Suprapubic skin (tissue), 4 donors: ENCODE results near the gene NIPAL3. TPM values are rescaled to one million over a fixed set of nuclear protein-coding genes. Genes with fewer than 3 reads are reported as not detected.

Experiments used
- DNase-seq, 2 donors: peaks; one replicate each; pipeline ENCODE4 v3.0.0-alpha.2; 2019; ENCODE audit warnings: low spot score in 2 of 2
- H3K27ac ChIP-seq: fragments of 200-600 bp; sonication (generic); one replicate; pipeline ENCODE4 v1.5.1; 2019
- H3K27me3 ChIP-seq: fragments of 200-600 bp; sonication (generic); one replicate; pipeline ENCODE4 v1.5.1; 2019
- H3K36me3 ChIP-seq: fragments of 200-600 bp; sonication (generic); one replicate; pipeline ENCODE4 v1.5.1; 2019
- H3K4me1 ChIP-seq: fragments of 200-600 bp; sonication (generic); one replicate; pipeline ENCODE4 v1.5.1; 2019
- H3K4me3 ChIP-seq: fragments of 200-600 bp; sonication (generic); one replicate; pipeline ENCODE4 v1.5.1; 2019; ENCODE audit warnings: mild to moderate bottlenecking
- H3K9me3 ChIP-seq: fragments of 200-600 bp; sonication (generic); one replicate; pipeline ENCODE4 v1.5.1; 2019
- EP300 ChIP-seq: sonication (generic); formaldehyde crosslinking; IDR thresholded peaks from one replicate; pipeline ENCODE4 v1.6.1; 2017; ENCODE audit warnings: antibody characterized with exemption
- POLR2A ChIP-seq, 2 donors: fragments of 450-650 bp; IDR thresholded peaks; one replicate each; pipeline ENCODE4 v1.6.1; 2017; ENCODE audit warnings: antibody characterized with exemption in 2 of 2, mild to moderate bottlenecking in 2 of 2, moderate library complexity in 2 of 2
- POLR2AphosphoS5 ChIP-seq, 3 donors: sonication (generic); formaldehyde crosslinking; IDR thresholded peaks; one replicate each; pipeline ENCODE4 v1.6.1; 2017; ENCODE audit warnings: antibody characterized with exemption in 3 of 3
- WGBS: methylation state at CpG from one replicate; pipeline ENCODE4 v1.1.5; 2018; 5-methylcytosine and 5-hydroxymethylcytosine counted together
- total RNA-seq, 4 donors: library from RNA; depleted of rRNA; stranded (reverse); fragments of >200 nt; gene quantifications; one replicate each; pipeline ENCODE4 v1.1.0, GENCODE V29; 2016
- TF ChIP-seq, protein P1 (sequence below), 2 donors: fragments of 200-600 bp in 1 of 2; fragments of 450-650 bp in 1 of 2; sonication (generic) in 1 of 2; IDR thresholded peaks; one replicate each; pipeline ENCODE4 v1.5.1; 2016 to 2019; ENCODE audit warnings: antibody characterized with exemption in 2 of 2, mild to moderate bottlenecking in 1 of 2, moderate library complexity in 1 of 2

The NIPAL3 gene
- total RNA-seq, 4 donors from 2014 or later = 42.4 to 75.4 (median 64.6) TPM

DNA sequence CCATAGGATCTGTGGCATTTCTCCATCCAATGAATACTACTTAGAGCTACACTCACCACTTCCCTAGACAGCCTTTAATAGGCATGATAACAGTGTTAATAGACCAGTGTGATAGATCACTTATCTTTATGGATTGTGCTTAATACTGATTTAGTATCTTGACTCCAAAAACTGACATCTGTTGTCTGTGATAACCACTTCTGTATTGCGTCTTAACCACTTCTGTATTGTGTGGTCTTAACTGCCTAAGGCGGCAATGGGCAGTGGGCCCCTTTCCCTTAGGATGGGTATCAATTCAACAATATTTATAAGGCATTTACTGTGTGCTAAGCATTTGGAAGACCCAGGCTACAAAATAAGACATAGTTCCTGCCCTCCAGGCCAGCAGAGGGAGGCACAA, 55.0 kb downstream of the NIPAL3 start:
- no peak overlapping the region for H3K27ac ChIP-seq
- no peaks in the 10 kb centered on the region for H3K9me3 ChIP-seq
- H3K36me3 ChIP-seq = peaks cover 21% of the 10 kb centered on the region
- H3K4me3 ChIP-seq = no peak overlapping the region
- no peaks in the 10 kb centered on the region for H3K4me1 ChIP-seq
- no peak for DNase-seq
- WGBS = 90% methylated on average over 2 of the region's 2 CpGs
- no peaks in the 10 kb centered on the region for H3K27me3 ChIP-seq
- TF ChIP-seq, protein P1, sequence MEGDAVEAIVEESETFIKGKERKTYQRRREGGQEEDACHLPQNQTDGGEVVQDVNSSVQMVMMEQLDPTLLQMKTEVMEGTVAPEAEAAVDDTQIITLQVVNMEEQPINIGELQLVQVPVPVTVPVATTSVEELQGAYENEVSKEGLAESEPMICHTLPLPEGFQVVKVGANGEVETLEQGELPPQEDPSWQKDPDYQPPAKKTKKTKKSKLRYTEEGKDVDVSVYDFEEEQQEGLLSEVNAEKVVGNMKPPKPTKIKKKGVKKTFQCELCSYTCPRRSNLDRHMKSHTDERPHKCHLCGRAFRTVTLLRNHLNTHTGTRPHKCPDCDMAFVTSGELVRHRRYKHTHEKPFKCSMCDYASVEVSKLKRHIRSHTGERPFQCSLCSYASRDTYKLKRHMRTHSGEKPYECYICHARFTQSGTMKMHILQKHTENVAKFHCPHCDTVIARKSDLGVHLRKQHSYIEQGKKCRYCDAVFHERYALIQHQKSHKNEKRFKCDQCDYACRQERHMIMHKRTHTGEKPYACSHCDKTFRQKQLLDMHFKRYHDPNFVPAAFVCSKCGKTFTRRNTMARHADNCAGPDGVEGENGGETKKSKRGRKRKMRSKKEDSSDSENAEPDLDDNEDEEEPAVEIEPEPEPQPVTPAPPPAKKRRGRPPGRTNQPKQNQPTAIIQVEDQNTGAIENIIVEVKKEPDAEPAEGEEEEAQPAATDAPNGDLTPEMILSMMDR (IDR thresholded peaks at IDR 0.05) = no peak

DNA sequence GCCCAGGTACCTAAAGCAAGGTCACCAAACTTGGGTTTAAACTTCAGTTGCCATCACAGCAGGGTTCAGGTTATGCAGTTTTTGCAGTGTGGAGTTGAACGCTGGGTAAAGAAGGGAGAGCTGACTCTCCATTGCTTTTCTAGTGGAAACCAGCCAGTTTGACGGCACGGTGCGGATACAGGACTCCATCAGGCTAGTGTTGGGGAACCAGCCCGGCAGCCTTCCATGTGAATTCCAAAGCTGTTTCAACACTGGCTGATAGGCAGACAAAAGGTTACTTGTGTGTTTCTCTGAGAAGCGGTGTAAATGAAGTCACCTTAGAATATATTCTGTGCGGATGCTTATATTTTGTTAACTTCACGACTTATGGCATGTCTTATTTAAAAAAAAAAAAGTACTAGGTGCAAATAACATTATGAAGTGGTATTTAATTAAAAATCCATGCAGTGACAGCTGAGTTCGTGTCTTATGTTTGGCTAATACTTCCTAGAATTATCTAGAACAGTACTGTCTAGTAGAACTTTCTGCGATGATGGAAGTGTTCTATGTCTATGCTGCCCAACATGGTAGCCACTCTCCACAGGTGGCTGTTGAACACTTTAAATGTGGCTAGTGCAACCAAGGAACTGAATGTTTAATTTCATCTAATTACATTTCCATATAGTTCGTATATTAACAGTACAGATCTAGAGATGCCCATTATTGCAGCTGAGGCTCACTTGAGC, 57.1 kb downstream of the NIPAL3 start:
- Histone ChIP-seq H3K4me3 (no peak overlapping the region), H3K36me3 (peaks cover 8% of the 10 kb centered on the region), H3K27ac (no peak overlapping the region), H3K4me1 (no peaks in the 10 kb centered on the region), H3K27me3 (no peaks in the 10 kb centered on the region), H3K9me3 (no peaks in the 10 kb centered on the region)
- 74% methylated on average over 11 of the region's 11 CpGs for WGBS
- TF ChIP-seq POLR2A (IDR thresholded peaks at IDR 0.05) = no peak
- no peak for TF ChIP-seq POLR2AphosphoS5 (IDR thresholded peaks at IDR 0.05)
- TF ChIP-seq, protein P1 (IDR thresholded peaks at IDR 0.05) = no peak
- TF ChIP-seq EP300 = no peak
- no peak for DNase-seq

DNA sequence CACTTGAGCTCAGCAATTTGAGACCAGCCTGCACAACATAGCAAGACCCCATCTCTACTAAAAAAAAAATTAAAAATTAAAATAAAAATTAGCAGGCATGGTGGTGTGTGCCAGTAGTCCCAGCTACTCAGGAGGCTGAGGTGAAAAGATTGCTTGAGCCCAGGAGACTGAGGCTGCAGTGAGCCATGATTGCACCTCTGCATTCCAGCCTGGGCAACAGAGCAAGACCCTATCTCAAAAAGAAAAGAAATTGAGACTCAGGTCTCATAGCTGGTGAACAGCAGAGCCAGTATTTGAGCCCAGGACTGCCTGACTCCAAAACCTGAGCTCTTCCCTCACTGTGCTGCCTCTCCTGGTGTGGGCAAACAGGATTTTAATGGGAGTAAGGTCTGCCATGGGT, 58.6 kb downstream of the NIPAL3 start:
- Histone ChIP-seq H3K36me3 (peaks cover 3% of the 10 kb centered on the region), H3K27me3 (no peaks in the 10 kb centered on the region), H3K4me3 (no peak overlapping the region), H3K9me3 (no peaks in the 10 kb centered on the region), H3K27ac (no peak overlapping the region), H3K4me1 (no peaks in the 10 kb centered on the region)
- DNase-seq = no peak
- TF ChIP-seq EP300 (no peak), POLR2AphosphoS5 (IDR thresholded peaks at IDR 0.05) (no peak), POLR2A (IDR thresholded peaks at IDR 0.05) (no peak)
- TF ChIP-seq, protein P1 (IDR thresholded peaks at IDR 0.05) = no peak

DNA sequence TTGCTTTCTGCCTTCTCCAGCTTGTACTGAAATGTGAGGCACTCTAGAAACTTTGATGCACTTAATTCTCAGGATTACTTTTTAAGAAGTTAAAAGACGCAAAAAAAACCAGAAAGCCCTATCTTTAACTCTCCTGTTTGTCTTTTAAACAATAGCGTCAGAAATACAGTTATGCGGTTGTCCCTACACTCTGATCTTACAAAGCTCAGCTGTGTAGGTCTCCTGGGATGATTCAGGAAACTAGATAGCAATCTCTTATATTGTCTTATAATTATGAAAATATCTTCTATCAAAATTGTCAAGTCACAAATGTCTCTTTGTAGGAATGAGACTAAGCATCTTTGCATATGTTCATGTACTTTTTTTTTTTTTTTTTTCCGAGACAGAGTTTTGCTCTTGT, 60.1 kb downstream of the NIPAL3 start:
- Histone ChIP-seq H3K9me3 (no peaks in the 10 kb centered on the region), H3K27ac (no peak overlapping the region), H3K4me1 (no peaks in the 10 kb centered on the region), H3K36me3 (no peaks in the 10 kb centered on the region), H3K4me3 (no peak overlapping the region), H3K27me3 (no peaks in the 10 kb centered on the region)
- 86% methylated on average over 4 of the region's 4 CpGs for WGBS
- TF ChIP-seq POLR2AphosphoS5 (IDR thresholded peaks at IDR 0.05) = no peak
- TF ChIP-seq, protein P1 (IDR thresholded peaks at IDR 0.05) = no peak
- TF ChIP-seq POLR2A (IDR thresholded peaks at IDR 0.05) = no peak
- TF ChIP-seq EP300 = no peak
- DNase-seq = no peak

DNA sequence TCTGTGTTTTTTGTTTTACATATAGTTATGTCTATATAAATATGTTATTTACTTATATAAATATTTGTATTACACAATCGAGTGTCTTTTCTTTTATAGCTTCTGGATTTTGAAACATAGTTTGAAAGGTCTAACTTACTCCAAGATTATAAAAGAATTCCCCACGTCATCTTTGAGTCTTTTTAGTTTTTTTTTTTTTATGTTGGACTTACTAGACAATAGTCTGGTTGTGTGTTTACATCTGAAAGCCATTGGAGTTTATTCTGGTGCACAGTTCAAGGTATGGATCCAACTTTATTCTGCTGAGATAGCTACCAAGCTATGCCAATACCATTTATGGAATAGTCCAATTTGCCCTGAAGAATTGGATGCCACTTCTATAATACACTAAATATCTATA, 61.0 kb downstream of the NIPAL3 start:
- no peaks in the 10 kb centered on the region for H3K4me1 ChIP-seq
- H3K36me3 ChIP-seq = no peaks in the 10 kb centered on the region
- H3K9me3 ChIP-seq = no peaks in the 10 kb centered on the region
- no peak overlapping the region for H3K27ac ChIP-seq
- no peaks in the 10 kb centered on the region for H3K27me3 ChIP-seq
- 72% methylated on average over 2 of the region's 2 CpGs for WGBS
- TF ChIP-seq, protein P1 (IDR thresholded peaks at IDR 0.05) = no peak
- TF ChIP-seq POLR2AphosphoS5 (IDR thresholded peaks at IDR 0.05) = no peak
- no peak for TF ChIP-seq EP300
- no peak for TF ChIP-seq POLR2A (IDR thresholded peaks at IDR 0.05)
- DNase-seq = no peak
- no peak overlapping the region for H3K4me3 ChIP-seq
